HG03045 (cell line): ENCODE measurements around the gene CCND1.

Experiments used
- ATAC-seq: cut with Tn5 transposase; IDR thresholded peaks from one replicate; pipeline ENCODE4 v1.9.1; 2021; ENCODE audit warnings: mild to moderate bottlenecking, moderate library complexity; ENCODE audit not compliant: unreplicated experiment

Gene CCND1

DNA sequence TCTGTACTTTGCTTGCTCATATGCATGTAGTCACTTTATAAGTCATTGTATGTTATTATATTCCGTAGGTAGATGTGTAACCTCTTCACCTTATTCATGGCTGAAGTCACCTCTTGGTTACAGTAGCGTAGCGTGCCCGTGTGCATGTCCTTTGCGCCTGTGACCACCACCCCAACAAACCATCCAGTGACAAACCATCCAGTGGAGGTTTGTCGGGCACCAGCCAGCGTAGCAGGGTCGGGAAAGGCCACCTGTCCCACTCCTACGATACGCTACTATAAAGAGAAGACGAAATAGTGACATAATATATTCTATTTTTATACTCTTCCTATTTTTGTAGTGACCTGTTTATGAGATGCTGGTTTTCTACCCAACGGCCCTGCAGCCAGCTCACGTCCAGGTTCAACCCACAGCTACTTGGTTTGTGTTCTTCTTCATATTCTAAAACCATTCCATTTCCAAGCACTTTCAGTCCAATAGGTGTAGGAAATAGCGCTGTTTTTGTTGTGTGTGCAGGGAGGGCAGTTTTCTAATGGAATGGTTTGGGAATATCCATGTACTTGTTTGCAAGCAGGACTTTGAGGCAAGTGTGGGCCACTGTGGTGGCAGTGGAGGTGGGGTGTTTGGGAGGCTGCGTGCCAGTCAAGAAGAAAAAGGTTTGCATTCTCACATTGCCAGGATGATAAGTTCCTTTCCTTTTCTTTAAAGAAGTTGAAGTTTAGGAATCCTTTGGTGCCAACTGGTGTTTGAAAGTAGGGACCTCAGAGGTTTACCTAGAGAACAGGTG, 11.1 kb downstream of the CCND1 start:
- ATAC-seq, result no peak

DNA sequence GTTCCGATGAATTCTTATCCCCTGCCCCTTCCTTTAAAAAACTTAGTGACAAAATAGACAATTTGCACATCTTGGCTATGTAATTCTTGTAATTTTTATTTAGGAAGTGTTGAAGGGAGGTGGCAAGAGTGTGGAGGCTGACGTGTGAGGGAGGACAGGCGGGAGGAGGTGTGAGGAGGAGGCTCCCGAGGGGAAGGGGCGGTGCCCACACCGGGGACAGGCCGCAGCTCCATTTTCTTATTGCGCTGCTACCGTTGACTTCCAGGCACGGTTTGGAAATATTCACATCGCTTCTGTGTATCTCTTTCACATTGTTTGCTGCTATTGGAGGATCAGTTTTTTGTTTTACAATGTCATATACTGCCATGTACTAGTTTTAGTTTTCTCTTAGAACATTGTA, 12.0 kb downstream of the CCND1 start:
- ATAC-seq, result no peak

DNA sequence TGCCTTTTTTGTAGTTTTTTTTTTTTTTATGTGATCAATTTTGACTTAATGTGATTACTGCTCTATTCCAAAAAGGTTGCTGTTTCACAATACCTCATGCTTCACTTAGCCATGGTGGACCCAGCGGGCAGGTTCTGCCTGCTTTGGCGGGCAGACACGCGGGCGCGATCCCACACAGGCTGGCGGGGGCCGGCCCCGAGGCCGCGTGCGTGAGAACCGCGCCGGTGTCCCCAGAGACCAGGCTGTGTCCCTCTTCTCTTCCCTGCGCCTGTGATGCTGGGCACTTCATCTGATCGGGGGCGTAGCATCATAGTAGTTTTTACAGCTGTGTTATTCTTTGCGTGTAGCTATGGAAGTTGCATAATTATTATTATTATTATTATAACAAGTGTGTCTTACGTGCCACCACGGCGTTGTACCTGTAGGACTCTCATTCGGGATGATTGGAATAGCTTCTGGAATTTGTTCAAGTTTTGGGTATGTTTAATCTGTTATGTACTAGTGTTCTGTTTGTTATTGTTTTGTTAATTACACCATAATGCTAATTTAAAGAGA, 12.5 kb downstream of the CCND1 start:
- no peak for ATAC-seq

DNA sequence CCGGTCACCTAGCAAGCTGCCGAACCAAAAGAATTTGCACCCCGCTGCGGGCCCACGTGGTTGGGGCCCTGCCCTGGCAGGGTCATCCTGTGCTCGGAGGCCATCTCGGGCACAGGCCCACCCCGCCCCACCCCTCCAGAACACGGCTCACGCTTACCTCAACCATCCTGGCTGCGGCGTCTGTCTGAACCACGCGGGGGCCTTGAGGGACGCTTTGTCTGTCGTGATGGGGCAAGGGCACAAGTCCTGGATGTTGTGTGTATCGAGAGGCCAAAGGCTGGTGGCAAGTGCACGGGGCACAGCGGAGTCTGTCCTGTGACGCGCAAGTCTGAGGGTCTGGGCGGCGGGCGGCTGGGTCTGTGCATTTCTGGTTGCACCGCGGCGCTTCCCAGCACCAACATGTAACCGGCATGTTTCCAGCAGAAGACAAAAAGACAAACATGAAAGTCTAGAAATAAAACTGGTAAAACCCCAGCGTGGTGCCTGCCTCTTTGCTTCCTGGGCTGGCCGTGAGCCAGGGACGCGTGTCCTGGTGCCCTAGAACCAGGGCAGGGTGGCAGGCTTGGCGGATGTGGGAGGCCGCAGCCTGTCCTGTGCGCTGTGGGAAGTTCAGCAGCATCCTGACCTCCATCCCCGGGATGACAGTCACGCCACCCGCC, 13.2 kb downstream of the CCND1 start:
- no peak for ATAC-seq

DNA sequence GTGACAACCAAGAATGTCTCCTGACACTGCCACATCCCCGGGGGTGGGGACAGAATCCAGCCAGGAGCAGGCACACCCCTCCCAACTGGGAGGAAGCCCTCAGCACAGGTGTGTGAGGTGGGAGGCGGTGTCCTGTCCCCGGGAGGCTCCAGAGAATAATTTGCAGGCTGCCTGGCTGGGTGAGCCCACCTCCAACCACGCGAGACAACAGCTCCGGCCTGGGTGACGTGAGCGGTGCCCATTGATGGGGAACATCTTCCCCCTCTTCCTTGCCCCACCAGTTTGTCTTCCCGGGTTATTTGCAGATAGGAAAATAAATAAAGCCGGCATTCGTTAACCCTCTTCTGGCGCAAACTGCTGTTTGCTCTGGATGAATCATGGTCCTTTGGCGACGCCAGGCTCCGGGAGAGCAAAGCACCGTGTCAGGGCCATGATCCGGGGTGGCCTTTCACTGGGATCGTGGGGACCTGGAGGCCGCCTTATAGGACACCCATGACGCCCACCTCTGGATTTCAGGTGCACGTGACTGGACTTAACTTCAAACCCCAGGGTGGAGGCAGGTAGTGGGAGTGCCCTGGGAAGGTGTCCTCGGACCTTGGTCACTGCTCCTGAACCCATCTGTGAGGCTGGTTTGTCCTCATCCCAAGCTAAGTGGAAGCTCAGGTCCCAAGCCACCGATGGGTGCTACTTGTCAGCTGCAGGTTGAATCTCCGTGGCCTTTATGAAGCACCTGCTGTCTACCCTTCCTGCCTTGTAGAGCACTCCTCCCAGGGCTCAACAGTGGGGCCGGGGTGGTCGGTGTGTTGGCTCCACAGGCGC, 13.9 kb downstream of the CCND1 start:
- no peak for ATAC-seq

DNA sequence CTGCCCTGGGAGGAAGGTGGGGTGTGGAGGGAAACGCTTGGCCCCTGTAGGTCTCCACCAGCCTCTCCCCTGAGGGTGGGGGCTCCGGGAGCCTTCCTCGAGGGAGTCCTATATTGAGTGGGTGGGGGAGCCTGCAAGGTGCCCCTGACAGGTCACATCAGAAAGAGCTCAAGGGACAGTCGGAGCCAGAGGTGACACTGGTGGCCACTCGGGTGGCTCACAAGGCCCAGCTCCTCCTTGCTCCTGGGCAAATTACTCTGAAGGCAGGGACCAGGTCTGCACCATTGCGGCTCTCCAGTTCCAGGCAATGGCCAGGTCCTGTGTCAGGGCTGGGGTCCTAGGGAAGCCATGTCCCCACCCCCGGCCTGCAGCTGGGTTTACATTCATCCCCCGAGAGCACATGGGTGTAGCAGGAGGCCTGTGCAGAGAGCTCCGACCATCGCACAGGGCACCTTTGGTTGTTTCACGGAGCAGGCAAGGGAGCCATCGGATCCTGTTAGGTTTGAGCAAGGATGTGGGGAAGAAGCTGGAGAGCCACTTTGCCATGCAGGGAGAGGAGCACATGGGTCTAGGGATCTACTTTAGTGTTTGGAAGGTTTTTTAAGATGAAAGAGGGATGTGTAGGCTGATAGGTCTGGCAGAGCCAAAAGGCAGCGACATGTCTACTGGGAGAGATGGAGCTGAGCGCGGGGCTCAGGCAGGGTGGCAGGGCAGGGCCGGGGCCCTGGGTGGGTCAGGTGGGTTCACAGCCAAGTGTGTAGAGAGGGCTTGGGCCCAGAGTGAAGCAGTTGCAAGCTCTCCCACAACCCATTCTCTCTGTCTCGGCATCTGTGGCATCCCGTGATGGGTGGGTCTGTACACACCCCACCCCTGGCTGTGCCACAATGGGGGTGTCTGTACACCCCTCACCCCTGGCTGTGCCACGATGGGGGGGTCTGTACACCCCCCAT, 14.8 kb downstream of the CCND1 start:
- ATAC-seq, result no peak

DNA sequence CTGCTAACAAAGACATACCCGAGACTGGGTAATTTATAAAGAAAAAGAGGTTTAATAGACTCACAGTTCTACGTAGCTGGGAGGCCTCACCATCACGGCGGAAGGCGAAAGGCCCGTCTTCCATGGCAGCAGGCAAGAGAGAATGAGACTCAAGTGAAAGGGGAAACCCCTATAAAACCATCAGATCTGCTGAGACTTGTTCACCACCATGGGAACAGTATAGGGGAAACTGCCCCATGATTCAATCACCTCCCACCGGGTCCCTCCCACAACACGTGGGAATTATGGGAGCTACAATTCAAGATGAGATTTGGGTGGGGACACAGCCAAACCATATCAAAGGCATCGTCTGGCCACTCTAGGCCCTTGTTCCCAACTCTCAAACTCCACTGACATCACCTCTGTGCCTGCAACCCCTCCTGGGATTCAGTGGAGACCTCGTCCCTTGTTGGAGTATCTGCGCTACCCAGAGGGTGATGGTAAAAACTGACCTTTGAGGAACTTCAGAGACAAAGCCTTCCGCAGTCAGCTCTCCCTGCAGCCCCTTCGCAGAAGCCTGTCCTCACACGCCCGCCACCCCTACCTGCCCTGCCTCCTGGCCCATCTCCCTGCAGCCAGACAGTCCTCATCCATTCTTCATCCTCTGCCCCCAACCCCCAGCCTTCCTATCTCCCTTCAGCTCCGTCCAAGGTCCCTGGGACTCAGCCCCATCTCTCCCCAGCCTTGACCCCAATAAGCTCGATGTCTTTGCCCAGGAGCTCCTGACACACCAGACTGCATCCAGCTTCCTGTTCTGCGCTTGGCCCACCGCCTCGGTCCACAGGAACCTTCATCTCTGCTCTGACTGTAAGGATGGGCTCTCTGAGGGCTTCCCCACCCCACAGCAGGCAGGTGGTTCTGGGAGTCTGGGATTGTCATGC, 15.8 kb downstream of the CCND1 start:
- ATAC-seq, result no peak

DNA sequence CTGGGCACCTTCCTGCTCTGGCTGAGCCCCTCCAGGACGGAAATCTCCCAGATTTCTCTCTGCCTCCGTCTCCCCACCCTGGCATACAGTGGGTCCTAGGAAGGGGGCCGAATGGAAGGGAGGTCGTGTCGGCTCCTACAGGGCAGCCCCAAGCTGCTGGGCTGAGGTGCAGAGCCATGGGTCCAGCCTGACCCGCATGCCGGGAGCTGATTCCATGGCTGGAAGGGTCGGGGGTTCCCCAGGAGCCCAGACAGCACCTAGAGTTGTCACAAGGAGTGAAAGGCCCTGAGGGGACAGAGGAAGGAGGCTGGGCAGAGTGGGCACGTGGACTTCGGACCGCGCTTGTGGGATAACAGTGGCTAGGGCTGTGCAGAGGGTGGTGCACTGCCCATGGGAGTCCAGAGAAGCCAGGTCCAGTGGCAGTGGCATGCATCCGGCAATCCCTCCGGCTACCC, 16.5 kb downstream of the CCND1 start:
- ATAC-seq, result no peak

DNA sequence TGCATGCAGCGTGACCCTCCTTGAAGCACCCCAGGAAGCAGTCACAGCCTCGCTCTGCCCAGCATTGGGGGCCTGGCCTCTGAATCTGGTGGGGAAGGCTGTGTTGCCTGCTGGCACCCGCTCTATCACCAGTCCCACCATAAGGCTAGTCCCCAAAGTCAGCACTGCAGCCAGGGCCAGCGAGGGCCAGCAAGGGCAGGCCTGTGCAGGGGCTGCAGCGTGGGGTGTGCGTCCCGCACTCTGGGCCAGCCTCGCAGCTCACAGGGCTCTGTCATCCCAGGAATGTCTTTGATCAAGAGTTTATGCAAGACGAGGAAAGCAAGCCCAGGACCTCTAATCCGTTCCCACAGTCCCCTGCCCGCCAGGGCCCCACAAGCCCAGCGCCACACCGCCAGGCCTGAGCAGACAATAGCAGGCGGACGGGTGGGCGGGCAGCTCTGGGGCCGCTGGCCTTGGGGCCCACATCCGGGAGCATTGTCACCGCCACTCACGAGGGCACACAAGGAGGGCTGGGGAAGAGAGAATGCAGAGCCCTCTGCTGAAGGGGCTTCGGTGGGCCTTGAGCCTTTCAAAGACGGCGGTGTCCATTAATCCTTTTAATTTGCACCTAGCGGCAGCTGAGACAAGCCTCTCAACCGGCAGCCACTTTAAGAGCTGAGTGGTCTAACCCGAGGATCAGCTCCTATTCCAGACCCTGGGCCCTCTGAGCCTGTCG, 17.1 kb downstream of the CCND1 start:
- ATAC-seq, result no peak

DNA sequence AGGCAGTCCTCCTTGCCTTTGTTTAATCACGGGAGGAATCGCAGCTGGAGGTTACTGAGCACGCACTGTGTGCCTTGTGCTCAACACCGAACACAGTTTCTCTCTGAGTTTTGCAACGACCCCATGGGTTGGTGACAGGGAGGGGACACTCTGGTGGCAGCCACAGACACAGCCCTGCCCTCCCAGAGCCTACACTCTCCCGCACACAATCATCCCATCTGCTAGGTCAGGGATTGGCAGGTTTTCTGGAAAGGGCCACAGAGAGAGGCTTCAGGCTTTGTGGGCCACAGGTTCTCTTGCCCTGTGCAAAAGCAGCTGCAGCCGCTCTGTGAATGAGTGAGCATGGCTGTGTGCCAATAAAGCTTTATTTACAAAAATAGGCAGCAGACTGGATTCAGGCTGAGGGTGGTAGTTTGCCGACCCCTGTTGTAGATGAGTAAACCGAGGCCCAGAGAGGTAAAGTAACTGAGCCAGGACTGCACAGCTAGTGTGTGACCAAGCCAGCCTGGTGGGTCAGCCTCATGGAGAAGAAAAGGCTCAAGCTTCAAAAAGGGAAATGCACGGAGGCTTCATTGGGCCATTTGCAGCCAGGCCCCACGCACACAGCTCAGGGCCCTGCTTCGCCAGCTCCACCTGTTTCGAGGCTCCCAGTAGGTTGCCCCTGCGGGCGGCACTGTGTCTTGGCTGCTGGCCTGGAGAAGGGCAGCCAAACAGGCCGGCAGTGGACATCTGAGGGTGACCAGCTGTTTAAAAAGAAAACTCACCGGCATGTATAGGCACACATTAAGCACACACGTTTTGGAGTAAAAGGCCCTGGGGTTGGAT, 17.9 kb downstream of the CCND1 start:
- no peak for ATAC-seq

DNA sequence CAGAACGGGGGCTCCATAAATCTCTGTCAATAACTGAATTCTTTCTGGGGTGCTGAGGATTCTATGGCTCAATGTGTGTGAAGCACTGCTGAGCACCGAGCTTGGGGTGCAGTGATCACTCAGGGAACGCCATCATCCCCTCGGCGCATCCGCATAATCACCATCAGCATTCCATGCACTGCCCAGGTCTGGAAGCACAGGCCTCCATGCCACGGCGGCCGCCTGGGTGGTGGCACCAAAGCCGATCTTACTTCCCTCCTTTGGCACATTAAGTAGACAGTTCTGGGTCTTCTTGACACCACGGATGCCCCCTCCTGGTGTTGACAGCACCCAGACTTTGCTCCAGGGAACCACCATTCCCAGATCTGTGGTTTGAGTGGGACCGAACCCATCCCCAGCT, 18.6 kb downstream of the CCND1 start:
- ATAC-seq, result no peak

DNA sequence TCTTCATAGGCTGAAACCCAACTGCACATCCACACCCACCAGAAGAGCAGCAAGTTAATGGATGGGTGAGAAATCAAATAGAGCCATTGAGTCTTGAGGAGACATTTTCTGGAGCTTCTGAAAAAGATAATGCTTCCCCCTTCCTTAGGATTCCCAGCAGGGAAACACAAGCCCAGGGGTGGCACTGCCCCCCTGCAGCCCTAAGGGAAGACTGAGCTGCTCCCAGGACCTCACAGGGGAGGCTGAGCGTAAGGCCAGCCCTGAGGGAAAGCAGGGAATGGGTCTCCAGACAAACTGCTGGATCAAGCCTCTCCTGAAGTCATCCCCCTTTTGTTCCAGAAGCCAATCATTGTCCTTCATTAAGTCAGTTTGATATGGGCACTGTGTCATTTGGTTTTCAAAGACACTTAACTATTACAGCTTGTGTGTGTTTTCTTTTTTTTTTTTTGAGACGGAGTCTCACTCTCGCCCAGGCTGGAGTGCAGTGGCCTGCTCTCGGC, 19.1 kb downstream of the CCND1 start:
- no peak for ATAC-seq

DNA sequence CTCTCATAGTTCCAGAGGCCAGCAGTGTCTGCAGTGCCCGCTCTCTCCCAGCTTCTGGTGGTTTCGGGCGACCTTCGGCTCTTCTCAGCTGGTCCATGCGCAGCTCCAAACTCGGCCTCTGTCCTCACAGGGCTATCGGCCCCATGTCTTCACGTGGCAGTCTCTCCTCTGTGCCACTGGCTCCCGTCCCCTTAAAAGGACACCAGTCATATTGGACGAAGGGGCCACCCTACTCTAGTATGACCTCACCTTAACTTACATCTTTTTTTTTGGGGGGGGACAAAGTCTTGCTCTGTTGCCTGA, 20.4 kb downstream of the CCND1 start:
- ATAC-seq, result no peak

DNA sequence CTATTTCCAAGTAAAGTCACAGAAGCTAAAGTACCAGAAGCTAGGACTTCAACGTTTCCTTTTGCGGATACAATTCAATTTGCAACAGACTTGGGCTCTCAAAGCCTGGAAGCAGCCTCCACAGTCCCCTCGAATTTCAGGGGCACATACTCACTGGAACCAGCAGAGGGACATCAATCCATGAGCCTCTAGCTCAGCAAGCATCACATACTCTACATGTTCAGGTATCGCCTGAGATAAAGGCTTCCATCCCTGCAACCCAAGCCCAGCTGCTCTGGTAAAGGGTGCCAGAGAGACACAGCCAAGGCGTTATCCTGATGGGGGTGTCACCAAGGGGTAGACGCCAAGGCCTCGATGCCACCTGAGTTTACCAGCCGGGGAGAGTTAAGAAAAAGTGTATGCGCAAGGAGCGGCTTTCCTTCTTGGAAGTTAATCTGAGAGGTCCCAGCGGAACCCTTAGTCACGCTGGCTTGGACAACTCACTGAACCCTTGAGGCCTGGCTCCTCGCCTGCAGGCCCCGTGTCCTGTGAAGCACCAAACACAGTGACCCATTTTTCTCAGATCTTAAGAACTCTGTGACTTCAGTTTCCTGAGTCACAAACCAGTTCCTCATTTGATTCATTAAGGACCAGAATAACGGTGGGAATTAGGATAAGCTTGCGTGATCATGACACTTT, 21.2 kb downstream of the CCND1 start:
- ATAC-seq, result no peak

DNA sequence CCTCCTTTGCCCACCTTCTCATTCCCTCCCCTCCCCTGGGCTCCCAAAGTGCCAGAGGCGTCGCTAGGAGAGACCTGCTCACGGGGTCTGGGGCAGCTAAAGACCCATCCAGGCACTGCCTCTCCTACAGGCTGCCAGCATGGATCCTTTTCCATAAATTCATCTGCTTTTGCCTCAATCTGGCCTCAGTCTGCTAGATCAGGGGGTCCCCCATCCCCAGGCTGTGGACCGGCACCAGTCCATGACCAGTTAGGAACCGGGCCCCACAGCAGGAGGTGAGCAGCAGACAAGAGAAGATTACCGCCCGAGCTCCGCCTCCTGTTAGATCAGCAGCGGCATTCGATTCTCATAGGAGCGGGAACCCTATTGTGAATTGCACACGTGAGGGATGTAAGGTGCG, 21.9 kb downstream of the CCND1 start:
- no peak for ATAC-seq

DNA sequence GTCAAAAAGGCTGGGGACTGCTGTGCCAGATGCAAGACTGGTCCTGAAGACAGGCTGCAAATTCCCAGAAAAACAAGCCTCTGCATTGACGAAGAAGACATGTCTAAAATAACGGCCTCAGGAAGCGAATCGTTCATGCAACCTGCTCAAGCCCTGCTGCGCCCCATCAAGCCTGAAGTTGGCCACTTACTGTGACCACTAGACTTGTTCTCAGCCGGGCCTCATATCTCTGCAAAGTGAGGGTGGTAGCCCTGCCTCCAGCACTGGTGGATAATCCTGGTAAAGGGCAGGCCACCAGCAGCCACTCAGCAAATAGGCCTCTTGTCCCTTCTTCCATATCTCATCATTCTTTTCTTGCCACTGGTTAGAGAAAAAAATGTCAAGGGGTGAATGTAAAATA, 22.4 kb downstream of the CCND1 start:
- ATAC-seq, result no peak

DNA sequence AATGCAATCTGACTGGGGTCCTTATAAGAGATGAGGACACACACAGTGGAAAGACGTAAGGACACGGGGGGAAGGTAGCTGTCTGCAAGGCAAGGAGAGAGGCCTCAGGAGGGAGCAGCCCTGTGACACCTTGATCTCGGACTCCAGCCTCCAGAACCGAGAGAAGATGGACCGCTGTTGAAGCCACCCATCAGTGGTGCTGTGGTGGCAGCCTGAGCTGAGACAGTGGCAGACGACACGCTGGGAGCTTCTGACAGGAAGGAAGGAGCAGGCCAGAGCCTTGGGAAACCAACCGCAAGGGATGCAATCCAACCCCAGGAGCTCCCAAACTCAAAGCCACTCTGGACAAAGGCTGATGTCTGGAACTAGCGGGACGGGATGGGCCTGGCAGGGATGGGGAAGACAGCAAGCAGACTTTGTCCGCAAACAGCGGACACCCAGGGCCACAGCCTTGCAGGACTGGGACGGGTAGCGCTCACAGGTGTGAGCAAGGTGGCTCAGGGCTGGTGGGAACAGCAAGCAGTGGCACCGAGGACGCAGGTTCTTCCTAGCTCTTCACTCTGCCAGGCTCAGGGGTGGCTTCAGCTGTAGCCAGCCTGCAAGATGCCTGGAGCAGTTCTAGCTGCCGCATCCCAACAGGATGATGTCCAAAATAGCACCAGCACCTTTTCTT, 23.3 kb downstream of the CCND1 start:
- no peak for ATAC-seq
